GM12892 (cell line): ENCODE data around the gene JARID2.

Experiments
- POLR2A ChIP-seq: IDR thresholded peaks from 2 replicates; pipeline ENCODE4 v1.6.1; 2011; ENCODE audit warnings: low read depth, low read length, control low read depth
- POLR2AphosphoS5 ChIP-seq: IDR thresholded peaks from 2 replicates; pipeline ENCODE4 v1.6.1; 2011; ENCODE audit warnings: low read depth, low read length, control low read depth
- TAF1 ChIP-seq: IDR thresholded peaks from 2 replicates; pipeline ENCODE4 v1.6.1; 2011; ENCODE audit warnings: low read depth, mild to moderate bottlenecking, control low read depth, low read length, borderline replicate concordance

DNA sequence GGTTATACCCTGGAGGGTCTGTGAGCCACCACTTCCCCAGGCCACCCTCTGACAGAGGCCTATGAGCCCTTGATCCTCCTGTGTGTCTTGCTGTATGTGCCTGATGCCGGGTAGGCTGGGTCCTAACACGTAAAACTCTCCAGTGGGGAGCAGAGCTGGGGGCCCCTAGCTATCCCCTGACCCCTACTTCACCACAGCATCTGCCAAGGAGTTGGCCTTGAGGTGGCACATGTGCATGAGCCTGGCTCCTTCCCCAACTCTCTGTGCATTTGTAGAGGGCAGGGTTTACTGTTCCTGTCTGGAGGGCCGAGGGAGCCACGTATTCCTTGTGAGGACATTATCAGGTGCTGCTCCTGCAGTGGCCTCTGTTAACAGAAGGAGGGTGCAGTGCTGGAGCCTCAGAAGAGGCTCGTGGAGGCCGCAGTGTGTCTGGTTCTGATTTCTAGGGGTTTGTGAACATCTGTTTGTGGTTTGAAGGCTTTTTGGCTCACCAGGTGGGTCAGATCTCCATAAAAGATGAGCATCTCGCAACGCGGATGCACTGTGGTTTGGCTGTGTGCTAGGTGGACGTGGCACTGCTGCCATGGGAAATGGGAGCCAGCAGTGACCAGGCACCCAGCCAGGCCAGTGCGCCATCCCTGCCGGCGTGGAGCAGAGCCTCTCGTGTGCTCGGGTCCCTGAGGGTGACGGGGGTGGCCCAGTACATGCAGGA, 264.8 kb downstream of the JARID2 start:
- TF ChIP-seq POLR2A (no peak), POLR2AphosphoS5 (no peak), TAF1 (no peak)
